Naive B cell (primary cell): ENCODE data around the gene PCSK1N. TPM values are rescaled to one million over a fixed set of nuclear protein-coding genes. Genes with fewer than 3 reads are reported as not detected.

ENCODE experiments used
- ATAC-seq, 2 donors: fragments of 150-1000 bp; cut with Tn5 transposase; 2 replicates each; pipeline ENCODE4 v1.10.0; 2021; ENCODE audit warnings: low read depth in 2 of 2, mild to moderate bottlenecking in 2 of 2, moderate library complexity in 2 of 2
- DNase-seq: peaks from one replicate; pipeline ENCODE4 v3.0.0; 2022
- H3K27ac Mint-ChIP-seq, 6 donors: one replicate each; pipeline ENCODE4 v1.8.0; 2020 to 2022; ENCODE audit warnings: mild to moderate bottlenecking in 6 of 6, mixed read lengths in 6 of 6, moderate library complexity in 5 of 6, inconsistent platforms in 2 of 6
- H3K27me3 Mint-ChIP-seq, 3 donors: one replicate each; pipeline ENCODE4 v1.8.0; 2021 to 2022; ENCODE audit warnings: mixed read lengths in 3 of 3, mild to moderate bottlenecking in 1 of 3
- H3K36me3 Mint-ChIP-seq, 2 donors: one replicate each; pipeline ENCODE4 v1.8.0; 2020 to 2022; ENCODE audit warnings: mixed read lengths in 2 of 2, inconsistent platforms in 1 of 2, mild to moderate bottlenecking in 1 of 2
- H3K4me1 Mint-ChIP-seq, 3 donors: one replicate each; pipeline ENCODE4 v1.8.0; 2020 to 2022; ENCODE audit warnings: mixed read lengths in 3 of 3, inconsistent platforms in 1 of 3, mild to moderate bottlenecking in 1 of 3, moderate library complexity in 1 of 3
- H3K4me3 Mint-ChIP-seq, 8 donors: one replicate each; pipeline ENCODE4 v1.8.0; 2020 to 2022; ENCODE audit warnings: mild to moderate bottlenecking in 8 of 8, mixed read lengths in 8 of 8, moderate library complexity in 8 of 8, inconsistent platforms in 2 of 8
- H3K9me3 Mint-ChIP-seq, 7 donors: one replicate each; pipeline ENCODE4 v1.8.0; 2020 to 2022; ENCODE audit warnings: mixed read lengths in 7 of 7, mild to moderate bottlenecking in 5 of 7, inconsistent platforms in 2 of 7, moderate library complexity in 1 of 7
- polyA plus RNA-seq, 6 donors: library from polyadenylated mRNA; unstranded; fragments of 300-500 nt; fragmentation: Illumina TruSeq; gene quantifications; one replicate each; pipeline ENCODE4 v1.2.3, GENCODE V29; 2021; ENCODE audit warnings: low read depth in 6 of 6

PCSK1N gene
- polyA plus RNA-seq, 6 donors from 2014 or later = 0.57 TPM; not detected in 5

DNA sequence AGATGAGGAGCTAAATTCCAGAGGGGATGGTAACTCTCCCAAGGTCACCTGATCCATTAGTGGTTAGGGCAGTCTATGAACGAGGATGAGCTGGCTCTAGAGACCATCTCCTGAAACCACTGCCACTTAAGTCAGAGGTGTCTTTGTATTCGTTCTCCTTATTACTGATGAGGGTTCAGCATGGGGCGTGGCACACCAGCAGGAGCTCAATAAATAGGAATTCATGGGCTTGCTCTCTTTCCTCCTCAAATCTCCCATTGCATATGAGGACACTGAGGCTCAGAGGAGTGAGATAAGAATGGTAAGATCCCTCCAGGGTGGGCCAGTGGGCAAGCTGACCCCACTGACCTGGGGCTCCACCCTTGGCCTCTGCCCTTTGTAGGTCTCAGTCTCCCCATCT lies 50.7 kb downstream of the PCSK1N start:
- Mint-ChIP-seq H3K36me3 (peaks cover 0 to 8% of the 10 kb centered on the region in 2 donors), H3K9me3 (peaks cover 0 to 5% (median 0%) of the 10 kb centered on the region in 7 donors), H3K27ac (no peak overlapping the region), H3K4me3 (no peak overlapping the region), H3K4me1 (peaks cover 0 to 8% (median 0%) of the 10 kb centered on the region in 3 donors), H3K27me3 (peaks cover 7 to 34% (median 30%) of the 10 kb centered on the region in 3 donors)
- DNase-seq = no peak
- no peak for ATAC-seq

DNA sequence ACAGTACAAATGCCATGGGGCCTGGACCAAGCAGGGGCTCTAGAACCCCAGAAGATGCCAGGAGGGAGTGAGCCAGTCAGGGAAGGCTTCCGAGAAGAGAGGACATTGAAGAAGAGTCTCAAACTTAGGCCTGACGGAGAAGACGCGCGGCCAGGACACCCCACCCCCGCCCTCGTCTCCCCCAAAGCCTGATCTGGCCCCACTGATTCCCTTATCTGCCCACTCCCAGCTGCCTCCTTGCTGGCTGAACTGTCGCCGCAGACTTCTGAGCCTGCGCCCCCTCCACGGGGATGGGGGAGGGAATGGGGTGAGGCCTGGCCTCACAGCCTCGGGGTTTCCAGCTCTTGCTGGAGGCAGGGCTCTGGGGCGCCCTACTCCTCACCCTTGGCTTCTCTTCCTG lies 52.6 kb downstream of the PCSK1N start:
- DNase-seq (no peak), ATAC-seq (no peak)
- H3K9me3 Mint-ChIP-seq = peaks cover 0 to 2% (median 0%) of the 10 kb centered on the region in 7 donors
- no peak overlapping the region for H3K4me3 Mint-ChIP-seq
- H3K36me3 Mint-ChIP-seq = no peaks in the 10 kb centered on the region
- peaks cover 0 to 4% (median 0%) of the 10 kb centered on the region in 3 donors for H3K4me1 Mint-ChIP-seq
- H3K27ac Mint-ChIP-seq = no peak overlapping the region
- H3K27me3 Mint-ChIP-seq = peaks cover 3 to 23% (median 15%) of the 10 kb centered on the region in 3 donors

DNA sequence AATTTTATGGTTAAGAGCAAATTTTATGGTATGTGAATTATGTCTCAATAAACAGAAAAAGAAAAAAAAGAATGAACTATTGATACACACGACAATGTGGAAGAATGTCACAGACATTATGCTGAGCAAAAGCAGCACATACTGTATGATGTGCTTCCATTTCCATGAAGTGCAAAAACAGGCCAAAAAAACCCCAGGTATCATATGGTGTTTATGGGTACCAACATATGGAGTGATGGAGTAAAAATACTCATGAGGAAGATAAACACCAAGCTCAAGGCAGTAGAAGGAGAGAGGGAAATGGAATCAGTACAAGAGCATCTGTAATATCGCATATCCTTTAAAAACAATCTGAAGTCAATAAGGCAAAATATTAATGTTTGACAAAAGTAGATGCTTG lies 53.2 kb downstream of the PCSK1N start:
- peaks cover 0 to 4% (median 0%) of the 10 kb centered on the region in 7 donors for H3K9me3 Mint-ChIP-seq
- H3K4me1 Mint-ChIP-seq = peaks cover 0 to under 1% (median 0%) of the 10 kb centered on the region in 3 donors
- no peak overlapping the region for H3K27ac Mint-ChIP-seq
- H3K36me3 Mint-ChIP-seq = no peaks in the 10 kb centered on the region
- ATAC-seq (no peak), DNase-seq (no peak)
- H3K27me3 Mint-ChIP-seq = peaks cover 2 to 23% (median 15%) of the 10 kb centered on the region in 3 donors
- H3K4me3 Mint-ChIP-seq = no peak overlapping the region

DNA sequence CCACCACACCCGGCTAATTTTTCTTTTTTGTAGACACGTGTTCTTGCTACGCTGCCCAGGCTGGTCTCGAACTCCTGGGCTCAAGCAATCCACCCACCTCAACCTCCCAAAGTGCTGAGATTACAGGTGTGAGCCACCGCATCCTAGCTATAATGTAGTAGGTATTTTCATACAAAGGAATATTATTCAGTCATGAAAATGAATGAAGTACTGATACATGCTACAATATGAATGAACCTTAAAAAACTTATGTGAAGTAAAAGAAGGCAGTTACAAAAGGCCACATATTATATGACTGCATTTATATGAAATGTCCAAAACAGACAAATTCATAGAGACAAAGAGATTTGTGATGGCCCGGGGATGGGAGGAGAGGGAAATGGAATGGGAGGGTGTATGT lies 53.7 kb downstream of the PCSK1N start:
- H3K9me3 Mint-ChIP-seq = peaks cover 0 to 8% (median 0%) of the 10 kb centered on the region in 7 donors

More for the DNA sequence above, 53.7 kb downstream of the PCSK1N start:
- no peaks in the 10 kb centered on the region for H3K4me1 Mint-ChIP-seq
- H3K36me3 Mint-ChIP-seq = no peaks in the 10 kb centered on the region
- ATAC-seq = no peak
- no peak overlapping the region for H3K27ac Mint-ChIP-seq
- no peak overlapping the region for H3K4me3 Mint-ChIP-seq
- DNase-seq = no peak
- H3K27me3 Mint-ChIP-seq = peaks cover 0 to 23% (median 15%) of the 10 kb centered on the region in 3 donors

Other genes starting within 250 kb of the PCSK1N start
- gene WDR13, start 238.1 kb downstream of the PCSK1N start, polyA plus RNA-seq = 10 to 100 TPM; 54.4 to 85.0 (median 61.3) TPM
- gene WAS, start 151.8 kb downstream of the PCSK1N start, polyA plus RNA-seq = 10 to 100 TPM; 12.7 to 27.8 (median 19.4) TPM
- gene SUV39H1, start 138.9 kb downstream of the PCSK1N start, polyA plus RNA-seq = 10 to 100 TPM in 3 of 6 donors, 1 to 10 TPM in 3; 6.6 to 13.3 (median 10.1) TPM
- gene GLOD5, start 73.9 kb downstream of the PCSK1N start, polyA plus RNA-seq = not detected
- gene GATA1, start 49.0 kb downstream of the PCSK1N start, polyA plus RNA-seq = under 1 TPM in 2 of 6 donors, not detected in 4; 0.23 to 0.27 TPM
- gene HDAC6, start 33.5 kb downstream of the PCSK1N start, polyA plus RNA-seq = 10 to 100 TPM; 11.9 to 26.6 (median 21.2) TPM
- gene ERAS, start 9.1 kb downstream of the PCSK1N start, polyA plus RNA-seq = under 1 TPM in 2 of 6 donors, not detected in 4; 0.51 to 0.92 TPM
- 10 to 100 TPM; 77.1 to 97.2 (median 86.4) TPM for gene TIMM17B, start 62.2 kb upstream of the PCSK1N start, polyA plus RNA-seq
- 100 to 1,000 TPM in 1 of 6 donors, 10 to 100 TPM in 5; 56.8 to 101 (median 83.6) TPM for gene PQBP1, start 62.3 kb upstream of the PCSK1N start, polyA plus RNA-seq
- gene SLC35A2, start 76.0 kb upstream of the PCSK1N start, polyA plus RNA-seq = 10 to 100 TPM in 3 of 6 donors, 1 to 10 TPM in 3; 8.5 to 11.6 (median 10.0) TPM
- 100 to 1,000 TPM; 202 to 489 (median 254) TPM for gene PIM2, start 83.4 kb upstream of the PCSK1N start, polyA plus RNA-seq
- gene OTUD5, start 122.0 kb upstream of the PCSK1N start, polyA plus RNA-seq = 10 to 100 TPM; 27.6 to 53.2 (median 39.1) TPM
- gene KCND1, start 136.2 kb upstream of the PCSK1N start, polyA plus RNA-seq = 1 to 10 TPM in 1 of 6 donors, under 1 TPM in 2, not detected in 3; 0.12 to 2.0 (median 0.18) TPM
- 10 to 100 TPM in 5 of 6 donors, 1 to 10 TPM in 1; 9.3 to 26.8 (median 13.6) TPM for gene GRIPAP1, start 166.7 kb upstream of the PCSK1N start, polyA plus RNA-seq
- 10 to 100 TPM in 1 of 6 donors, 1 to 10 TPM in 5; 4.5 to 11.4 (median 6.1) TPM for gene TFE3, start 207.7 kb upstream of the PCSK1N start, polyA plus RNA-seq
- 1 to 10 TPM in 1 of 6 donors, under 1 TPM in 4, not detected in 1; 0.62 to 1.7 (median 0.79) TPM for gene CCDC120, start 223.4 kb upstream of the PCSK1N start, polyA plus RNA-seq
- 10 to 100 TPM; 25.5 to 49.0 (median 38.8) TPM for gene PRAF2, start 238.4 kb upstream of the PCSK1N start, polyA plus RNA-seq
- gene WDR45, start 244.3 kb upstream of the PCSK1N start, polyA plus RNA-seq = 10 to 100 TPM; 50.0 to 84.9 (median 57.4) TPM